ENCODE data around the gene SMIM11. TPM values are rescaled to one million over a fixed set of nuclear protein-coding genes. Genes with fewer than 3 reads are reported as not detected.
A peak's percentile ranks its signal among the peaks of the same experiment; 100 is the strongest.

SMIM11 gene
- total RNA-seq, 2 donors from 2014 or later = 2.1 to 19.2 TPM

GRCh38 chr21:34348890-34349519 lies 26.3 kb upstream of the SMIM11 start:
- DNase-seq (ENCODE audit: low spot score in 2 of 2) (no peak), ATAC-seq (no peak)
- H3K36me3 Mint-ChIP-seq = no peaks in the 10 kb centered on the region
- H3K27ac Mint-ChIP-seq = no peak overlapping the region
- H3K9me3 Mint-ChIP-seq = no peaks in the 10 kb centered on the region

DNA sequence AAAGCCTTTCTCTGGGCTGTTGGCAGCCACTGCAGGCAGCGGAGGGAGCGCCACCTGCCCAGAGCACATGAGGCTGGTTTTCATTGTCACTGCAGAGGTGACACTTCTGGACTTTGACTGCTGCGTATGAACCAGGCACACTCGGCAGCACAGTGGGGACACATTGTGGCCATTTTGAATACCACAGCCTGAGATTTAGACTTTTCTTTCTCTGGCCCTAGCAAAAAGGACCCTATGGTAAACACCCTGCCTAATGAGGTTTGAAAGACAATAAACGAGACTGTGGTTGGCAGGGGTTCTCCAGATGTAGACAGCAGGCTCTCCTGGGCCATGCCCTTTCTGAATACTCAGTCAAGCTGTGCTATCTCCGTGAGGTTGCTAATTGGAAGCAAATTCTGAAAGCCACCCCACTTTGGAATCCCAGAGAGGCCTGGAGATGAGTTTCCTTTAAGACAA lies 23.5 kb upstream of the SMIM11 start:
- DNase-seq (ENCODE audit: low spot score in 2 of 2) (no peak), ATAC-seq (peak; percentile 59 to 68)
- H3K27ac Mint-ChIP-seq = no peak overlapping the region
- H3K36me3 Mint-ChIP-seq = no peaks in the 10 kb centered on the region
- H3K9me3 Mint-ChIP-seq = no peaks in the 10 kb centered on the region

- Mint-ChIP-seq H3K36me3 (no peaks in the 10 kb centered on the region), H3K9me3 (no peaks in the 10 kb centered on the region), H3K27ac (no peak overlapping the region)
- DNase-seq (ENCODE audit: low spot score in 2 of 2) (no peak), ATAC-seq (no peak)
Measured at GRCh38 chr21:34352556-34352955, 22.8 kb upstream of the SMIM11 start.

- Mint-ChIP-seq H3K36me3 (no peaks in the 10 kb centered on the region), H3K9me3 (no peaks in the 10 kb centered on the region), H3K27ac (no peak overlapping the region)
- DNase-seq (ENCODE audit: low spot score in 2 of 2) (no peak), ATAC-seq (no peak)
Measured at GRCh38 chr21:34353182-34353581, 22.1 kb upstream of the SMIM11 start.

- DNase-seq (ENCODE audit: low spot score in 2 of 2) = no peak
- Mint-ChIP-seq H3K9me3 (no peaks in the 10 kb centered on the region), H3K36me3 (peaks cover 0 to 4% of the 10 kb centered on the region in 2 donors), H3K27ac (no peak overlapping the region)
- ATAC-seq = no peak
Measured at GRCh38 chr21:34354836-34355235, 20.5 kb upstream of the SMIM11 start.

- H3K27ac Mint-ChIP-seq = no peak overlapping the region
- DNase-seq (ENCODE audit: low spot score in 2 of 2) = no peak
- no peak for ATAC-seq
- peaks cover 0 to 4% of the 10 kb centered on the region in 2 donors for H3K36me3 Mint-ChIP-seq
- no peaks in the 10 kb centered on the region for H3K9me3 Mint-ChIP-seq
Measured at GRCh38 chr21:34355570-34355969, 19.7 kb upstream of the SMIM11 start.

GRCh38 chr21:34357889-34358288 lies 17.4 kb upstream of the SMIM11 start:
- Mint-ChIP-seq H3K36me3 (peaks cover 0 to 4% of the 10 kb centered on the region in 2 donors), H3K27ac (no peak overlapping the region), H3K9me3 (no peaks in the 10 kb centered on the region)
- DNase-seq (ENCODE audit: low spot score in 2 of 2) (no peak), ATAC-seq (no peak)

- no peak overlapping the region for H3K27ac Mint-ChIP-seq
Measured at GRCh38 chr21:34358866-34359265, 16.4 kb upstream of the SMIM11 start.

GRCh38 chr21:34360488-34361241 lies 14.6 kb upstream of the SMIM11 start:
- Mint-ChIP-seq H3K9me3 (no peaks in the 10 kb centered on the region), H3K27ac (no peak overlapping the region), H3K36me3 (peaks cover 0 to 4% of the 10 kb centered on the region in 2 donors)
- DNase-seq (ENCODE audit: low spot score in 2 of 2) = no peak
- no peak for ATAC-seq

More at GRCh38 chr21:34358866-34359265, 16.4 kb upstream of the SMIM11 start:
- no peaks in the 10 kb centered on the region for H3K9me3 Mint-ChIP-seq
- H3K36me3 Mint-ChIP-seq = peaks cover 0 to 4% of the 10 kb centered on the region in 2 donors
- ATAC-seq (no peak), DNase-seq (ENCODE audit: low spot score in 2 of 2) (no peak)

GRCh38 chr21:34362136-34362444 lies 13.2 kb upstream of the SMIM11 start:
- Mint-ChIP-seq H3K9me3 (no peaks in the 10 kb centered on the region), H3K27ac (no peak overlapping the region), H3K36me3 (peaks cover 0 to 4% of the 10 kb centered on the region in 2 donors)
- DNase-seq (ENCODE audit: low spot score in 2 of 2) (no peak), ATAC-seq (peak; percentile 9 to 29)

- H3K27ac Mint-ChIP-seq = no peak overlapping the region
- no peak for ATAC-seq
- DNase-seq (ENCODE audit: low spot score in 2 of 2) = no peak
- no peaks in the 10 kb centered on the region for H3K9me3 Mint-ChIP-seq
- peaks cover 0 to 4% of the 10 kb centered on the region in 2 donors for H3K36me3 Mint-ChIP-seq
Measured at GRCh38 chr21:34362670-34363069, 12.6 kb upstream of the SMIM11 start.

DNA sequence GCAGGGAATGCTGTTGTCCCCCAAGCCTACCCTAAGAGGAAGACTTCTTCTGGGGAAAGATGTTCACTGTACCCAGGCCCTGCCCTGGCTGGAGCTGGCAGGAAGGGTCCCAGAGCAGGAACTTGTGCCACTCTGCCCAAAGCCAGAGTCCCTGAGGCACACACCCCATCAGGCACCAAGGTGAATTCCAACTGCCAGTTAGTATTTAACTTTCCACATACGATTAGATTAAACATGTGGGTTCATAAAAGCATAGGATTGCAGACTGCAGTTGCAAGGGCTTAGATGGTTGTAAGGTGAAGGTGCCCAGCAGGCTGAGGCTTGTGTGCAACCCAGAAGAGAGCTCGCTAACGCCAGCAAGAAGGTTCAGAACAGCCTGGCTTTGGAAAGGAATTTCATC lies 11.6 kb upstream of the SMIM11 start, which contains the start of gene KCNE2:
KCNE2 (plus strand) TSS at position 274 of the 400 bp plus-strand sequence. CDS start 6,473 bp downstream, outside the sequence.
- ATAC-seq = no peak

DNA sequence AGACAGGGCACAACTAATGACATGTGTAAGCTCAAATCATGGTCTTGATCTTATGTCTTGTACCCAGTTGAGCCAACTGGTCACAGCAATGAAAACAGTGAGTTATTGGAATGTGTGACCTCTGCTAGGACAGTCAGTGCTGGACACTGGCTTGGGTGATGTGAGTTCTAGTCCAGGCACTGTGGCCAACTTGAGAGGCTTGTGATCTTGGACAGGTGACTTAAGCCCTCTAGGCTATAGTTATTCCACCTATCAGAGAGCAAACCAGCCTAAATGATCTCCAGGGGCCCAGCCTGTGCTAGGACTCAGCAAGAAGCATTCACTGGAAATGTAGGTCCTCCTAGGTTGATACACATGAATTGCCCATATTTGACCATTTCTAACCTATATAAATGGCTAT lies 10.4 kb upstream of the SMIM11 start:
- DNase-seq (ENCODE audit: low spot score in 2 of 2) = no peak
- no peaks in the 10 kb centered on the region for H3K9me3 Mint-ChIP-seq
- no peak overlapping the region for H3K27ac Mint-ChIP-seq
- H3K36me3 Mint-ChIP-seq = no peaks in the 10 kb centered on the region
- ATAC-seq = no peak

More for the DNA sequence above, 11.6 kb upstream of the SMIM11 start, which contains the start of gene KCNE2:
- DNase-seq (ENCODE audit: low spot score in 2 of 2) = no peak
- no peaks in the 10 kb centered on the region for H3K9me3 Mint-ChIP-seq
- peaks cover 0 to 3% of the 10 kb centered on the region in 2 donors for H3K36me3 Mint-ChIP-seq
- H3K27ac Mint-ChIP-seq = no peak within 1 kb of the TSS

DNA sequence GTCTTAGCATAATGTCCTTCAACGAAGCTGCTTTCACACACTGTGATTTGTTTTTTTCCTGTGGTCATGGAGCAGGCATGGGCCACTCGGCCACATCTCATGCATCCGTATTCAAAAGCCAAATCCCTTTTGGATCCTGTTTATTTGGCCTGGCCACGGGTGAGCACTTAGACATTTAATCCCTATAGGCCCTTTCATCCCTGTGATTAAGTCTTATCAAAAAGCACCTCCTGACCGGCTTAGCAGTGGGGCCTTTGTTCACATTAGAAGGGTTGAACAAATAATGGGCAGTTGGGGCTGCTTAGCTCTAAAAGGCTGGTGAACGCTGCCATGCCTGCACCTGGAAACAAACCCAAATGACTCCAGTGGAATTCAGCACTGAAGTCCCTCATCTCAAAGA lies 9.5 kb upstream of the SMIM11 start:
- H3K36me3 Mint-ChIP-seq = no peaks in the 10 kb centered on the region
- ATAC-seq (no peak), DNase-seq (ENCODE audit: low spot score in 2 of 2) (no peak)
- no peaks in the 10 kb centered on the region for H3K9me3 Mint-ChIP-seq
- no peak overlapping the region for H3K27ac Mint-ChIP-seq

DNA sequence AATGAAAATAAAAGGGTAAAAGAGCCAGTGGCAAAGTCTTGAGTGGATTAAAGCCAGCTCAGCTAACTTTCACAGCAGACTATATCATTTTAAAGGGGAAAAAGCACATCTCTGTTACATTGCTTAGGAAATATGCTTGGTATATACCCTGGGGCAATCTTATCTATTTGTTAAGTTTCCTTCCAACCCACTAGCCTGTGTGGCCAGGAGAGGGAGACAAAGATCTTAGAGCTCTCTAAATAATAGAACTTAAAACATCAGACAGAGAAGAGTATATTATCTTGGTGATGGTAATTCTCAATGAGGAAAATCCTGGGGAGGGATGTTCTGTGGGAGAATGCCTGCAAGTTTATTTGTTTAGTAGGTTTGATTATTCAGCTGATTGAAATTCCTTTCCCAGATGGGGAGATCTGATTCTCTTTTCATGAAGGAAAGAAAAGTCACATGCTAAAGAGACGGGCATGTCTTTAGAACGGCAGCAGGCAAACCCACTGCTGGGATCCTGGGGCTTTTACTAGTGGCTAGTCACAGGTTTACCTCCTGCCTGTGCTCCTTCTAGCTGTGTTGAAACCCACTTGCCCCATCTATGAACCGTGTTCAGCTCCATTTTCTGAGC lies 7.9 kb upstream of the SMIM11 start:
- H3K36me3 Mint-ChIP-seq = no peaks in the 10 kb centered on the region
- no peak overlapping the region for H3K27ac Mint-ChIP-seq
- no peaks in the 10 kb centered on the region for H3K9me3 Mint-ChIP-seq
- ATAC-seq (peak; percentile 52 to 58), DNase-seq (ENCODE audit: low spot score in 2 of 2) (peak in 1 of 2 donors; percentile 25)

DNA sequence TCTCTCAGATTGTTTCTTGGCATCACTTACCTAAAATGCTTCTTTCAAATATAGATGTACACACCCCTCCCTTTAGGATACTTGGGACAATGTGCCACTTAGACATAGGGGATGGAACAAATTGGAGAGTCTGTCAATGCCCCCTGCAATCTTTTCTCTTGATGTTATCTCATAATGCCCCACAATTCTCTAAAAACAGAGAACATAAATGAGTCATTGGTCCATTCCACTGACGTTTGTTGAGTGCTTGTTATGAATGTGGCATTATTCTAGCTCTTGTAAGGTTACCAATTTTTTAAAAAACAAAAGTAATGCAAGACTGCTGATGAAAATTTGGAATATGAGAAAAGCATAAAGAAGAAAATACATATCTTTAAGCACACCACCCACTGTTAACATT lies 5.6 kb upstream of the SMIM11 start:
- ATAC-seq = no peak
- DNase-seq (ENCODE audit: low spot score in 2 of 2) = no peak
- Mint-ChIP-seq H3K9me3 (no peaks in the 10 kb centered on the region), H3K36me3 (no peaks in the 10 kb centered on the region), H3K27ac (no peak overlapping the region)

DNA sequence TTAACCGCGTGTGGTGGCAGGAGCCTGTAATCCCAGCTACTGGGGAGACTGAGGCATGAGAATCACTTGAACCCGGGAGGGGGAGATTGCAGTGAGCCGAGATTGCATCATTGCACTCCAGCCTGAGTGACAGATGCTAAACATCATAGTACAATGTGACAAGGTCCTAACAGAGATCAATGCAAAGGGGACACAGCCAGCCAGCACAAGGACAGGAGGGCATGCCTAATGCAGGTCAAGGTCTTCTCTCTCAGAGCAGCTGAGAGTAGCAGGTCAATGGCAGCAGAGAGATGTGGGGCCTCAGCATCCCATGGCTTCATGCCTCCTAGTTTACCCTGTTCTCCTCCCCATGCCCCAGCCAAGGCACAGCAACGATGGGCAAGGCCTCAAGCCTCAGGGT lies 3.0 kb upstream of the SMIM11 start:
- Mint-ChIP-seq H3K9me3 (no peaks in the 10 kb centered on the region), H3K36me3 (no peaks in the 10 kb centered on the region), H3K27ac (no peak overlapping the region)
- DNase-seq (ENCODE audit: low spot score in 2 of 2) (no peak), ATAC-seq (no peak)
